HG02970 (cell line): ENCODE results near the gene FGGY.

Experiments used
- ATAC-seq: cut with Tn5 transposase; IDR thresholded peaks from one replicate; pipeline ENCODE4 v1.9.1; 2021; ENCODE audit warnings: mild to moderate bottlenecking, moderate library complexity, moderate number of reproducible peaks; ENCODE audit not compliant: unreplicated experiment, low FRiP score

FGGY gene

GRCh38 chr1:59310549-59311250 is 13.8 kb downstream of the FGGY start:
- ATAC-seq, result no peak

GRCh38 chr1:59314776-59315528 is 18.1 kb downstream of the FGGY start:
- ATAC-seq, result no peak

- ATAC-seq, result no peak
These were observed 18.9 kb downstream of the FGGY start for GRCh38 chr1:59315529-59316463.

- no peak for ATAC-seq
These were observed 19.7 kb downstream of the FGGY start for GRCh38 chr1:59316497-59317128.

- no peak for ATAC-seq
These were observed 20.4 kb downstream of the FGGY start for GRCh38 chr1:59317343-59317742.

- no peak for ATAC-seq
These were observed 20.9 kb downstream of the FGGY start for GRCh38 chr1:59317780-59318179.

- ATAC-seq, result no peak
These were observed 21.5 kb downstream of the FGGY start for GRCh38 chr1:59318271-59318860.

GRCh38 chr1:59322394-59322793 is 25.5 kb downstream of the FGGY start:
- ATAC-seq, result no peak

GRCh38 chr1:59322814-59323213 is 25.9 kb downstream of the FGGY start:
- no peak for ATAC-seq

- no peak for ATAC-seq
These were observed 27.0 kb downstream of the FGGY start for GRCh38 chr1:59323879-59324278.

GRCh38 chr1:59328353-59328752 is 31.5 kb downstream of the FGGY start:
- ATAC-seq, result no peak

GRCh38 chr1:59329412-59330053 is 32.6 kb downstream of the FGGY start:
- no peak for ATAC-seq

GRCh38 chr1:59331686-59332620 is 35.1 kb downstream of the FGGY start:
- no peak for ATAC-seq

GRCh38 chr1:59332983-59333382 is 36.1 kb downstream of the FGGY start:
- no peak for ATAC-seq

GRCh38 chr1:59333626-59334277 is 36.9 kb downstream of the FGGY start:
- no peak for ATAC-seq

- peak; percentile 60 for ATAC-seq
These were observed 43.8 kb downstream of the FGGY start for GRCh38 chr1:59340411-59341307.
